Skeletal muscle satellite cell (primary cell): ENCODE results near the gene RAPGEF2. TPM values are rescaled to one million over a fixed set of nuclear protein-coding genes. Genes with fewer than 3 reads are reported as not detected.

Source experiments
- small RNA-seq: library from RNA; depleted of rRNA; stranded (forward); fragments of <200 nt; gene quantifications from one replicate; pipeline ENCODE3, GENCODE V24; 2012

Gene RAPGEF2

Small RNA genes lying within 50 kb of the gene (small RNA-seq; reads per million reads assigned to genes)
- gene AC074344.1 = not detected
- not detected for gene MIR3688-1
- not detected for gene RF00019
